GM23338 (cell line): ENCODE results near the gene SCN2A. TPM values are rescaled to one million over a fixed set of nuclear protein-coding genes. Genes with fewer than 3 reads are reported as not detected.
A peak's percentile ranks its signal among the peaks of the same experiment; 100 is the strongest.

Experiments used
- ATAC-seq: fragments of 200-7000 bp; cut with Tn5 transposase; 3 replicates; pipeline ENCODE4 v1.9.1; 2020
- DNase-seq: peaks from one replicate; pipeline ENCODE4 v3.0.0-alpha.2; 2015; ENCODE audit warnings: low spot score
- H2AFZ ChIP-seq: fragments of 200-600 bp; sonication (generic); 2 replicates; pipeline ENCODE4 v1.8.0; 2016; ENCODE audit warnings: antibody characterized with exemption, mild to moderate bottlenecking, moderate library complexity
- H3F3A ChIP-seq: fragments of 200-600 bp; sonication (generic); replicated peaks from 2 replicates; pipeline ENCODE4 v1.8.0; 2017; ENCODE audit warnings: antibody characterized with exemption, mixed run types, low read depth
- H3K27ac ChIP-seq: fragments of 200-600 bp; sonication (generic); 2 replicates; pipeline ENCODE4 v1.6.1; 2016; ENCODE audit warnings: low read depth
- H3K27me3 ChIP-seq: fragments of 200-600 bp; sonication (generic); 2 replicates; pipeline ENCODE4 v1.8.0; 2016; ENCODE audit warnings: mild to moderate bottlenecking, mixed run types, moderate library complexity; ENCODE audit not compliant: insufficient read depth
- H3K36me3 ChIP-seq: fragments of 200-600 bp; sonication (generic); 2 replicates; pipeline ENCODE4 v1.8.0; 2016; ENCODE audit warnings: mild to moderate bottlenecking; ENCODE audit not compliant: insufficient read depth
- H3K4me1 ChIP-seq: fragments of 200-600 bp; sonication (generic); 2 replicates; pipeline ENCODE4 v1.8.0; 2016; ENCODE audit warnings: mild to moderate bottlenecking, moderate library complexity; ENCODE audit not compliant: insufficient read depth
- H3K4me2 ChIP-seq: fragments of 200-600 bp; sonication (generic); 2 replicates; pipeline ENCODE4 v1.7.1; 2017; ENCODE audit warnings: mixed run types
- H3K4me3 ChIP-seq: fragments of 200-600 bp; sonication (generic); 2 replicates; pipeline ENCODE4 v1.6.1; 2016; ENCODE audit warnings: mixed run types
- H3K79me2 ChIP-seq: fragments of 200-600 bp; sonication (generic); replicated peaks from 2 replicates; pipeline ENCODE4 v1.8.0; 2017; ENCODE audit warnings: mild to moderate bottlenecking; ENCODE audit not compliant: insufficient read depth
- H3K9me2 ChIP-seq: fragments of 200-600 bp; sonication (generic); 2 replicates; pipeline ENCODE4 v1.8.0; 2017; ENCODE audit not compliant: insufficient read depth
- H4K20me1 ChIP-seq: fragments of 200-600 bp; sonication (generic); replicated peaks from 2 replicates; pipeline ENCODE4 v1.8.0; 2017; ENCODE audit warnings: mild to moderate bottlenecking; ENCODE audit not compliant: insufficient read depth
- H3K27ac Mint-ChIP-seq: 2 replicates; pipeline ENCODE4 v1.8.0; 2020; ENCODE audit warnings: inconsistent platforms, mild to moderate bottlenecking, moderate library complexity, mixed read lengths
- H3K27me3 Mint-ChIP-seq: 3 replicates; pipeline ENCODE4 v1.8.0; 2022; ENCODE audit warnings: low read depth, mild to moderate bottlenecking, moderate library complexity, mixed read lengths, inconsistent platforms; ENCODE audit not compliant: insufficient read depth, poor library complexity
- H3K36me3 Mint-ChIP-seq: 3 replicates; pipeline ENCODE4 v1.8.0; 2021; ENCODE audit warnings: low read depth, mild to moderate bottlenecking, inconsistent platforms, moderate library complexity, mixed read lengths
- H3K4me1 Mint-ChIP-seq: 3 replicates; pipeline ENCODE4 v1.8.0; 2020; ENCODE audit warnings: mild to moderate bottlenecking, inconsistent platforms, mixed read lengths
- H3K4me3 Mint-ChIP-seq: 3 replicates; pipeline ENCODE4 v1.8.0; 2021; ENCODE audit warnings: moderate library complexity, mild to moderate bottlenecking, inconsistent platforms, mixed read lengths
- H3K9me3 Mint-ChIP-seq: 3 replicates; pipeline ENCODE4 v1.8.0; 2020; ENCODE audit warnings: moderate library complexity, mild to moderate bottlenecking, inconsistent platforms, mixed read lengths
- EZH2phosphoT487 ChIP-seq: fragments of 200-600 bp; sonication (generic); IDR thresholded peaks from one replicate; pipeline ENCODE4 v1.8.1; 2018; ENCODE audit warnings: antibody characterized with exemption; ENCODE audit not compliant: unreplicated experiment
- JUNB ChIP-seq: IDR thresholded peaks from one replicate; pipeline ENCODE4 v1.6.1; 2016; ENCODE audit warnings: antibody characterized with exemption; ENCODE audit not compliant: unreplicated experiment
- NANOG ChIP-seq: IDR thresholded peaks from 2 replicates; pipeline ENCODE4 v1.6.1; 2016; ENCODE audit warnings: antibody characterized with exemption, borderline replicate concordance
- POLR2AphosphoS5 ChIP-seq: IDR thresholded peaks from 2 replicates; pipeline ENCODE4 v1.6.1; 2016; ENCODE audit warnings: antibody characterized with exemption, low read depth
- STAT1 ChIP-seq: IDR thresholded peaks from one replicate; pipeline ENCODE4 v1.6.1; 2016; ENCODE audit warnings: antibody characterized with exemption; ENCODE audit not compliant: unreplicated experiment
- ZNF114 ChIP-seq: fragments of 250-450 bp; sonication (Bioruptor Pico); IDR thresholded peaks from 2 replicates; pipeline ENCODE4 v1.5.0; 2020; ENCODE audit warnings: mild to moderate bottlenecking, moderate library complexity
- ZNF331 ChIP-seq: fragments of 250-450 bp; sonication (Bioruptor Pico); IDR thresholded peaks from 2 replicates; pipeline ENCODE4 v1.5.0; 2020; ENCODE audit warnings: low read depth, mild to moderate bottlenecking, moderate library complexity
- long read RNA-seq: library from polyadenylated mRNA; unstranded; transcript quantifications from one replicate; pipeline ENCODE4 v2.0.0, GENCODE V29; 2020; ENCODE audit not compliant: unreplicated experiment
- polyA plus RNA-seq: library from polyadenylated mRNA; unstranded; fragments of >200 nt; fragmentation: Nextera tagmentation; extraction: Ambion mirVana; gene quantifications from 2 replicates; pipeline ENCODE4 v1.2.1, GENCODE V29; 2016
- total RNA-seq: library from RNA; depleted of rRNA; stranded (reverse); fragments of >200 nt; shearing (Covaris generic); gene quantifications from 2 replicates; pipeline ENCODE4 v1.2.3, GENCODE V29; 2014; rRNA removed
- TF ChIP-seq, protein P1 (sequence below), 2 experiments: fragments of 200-600 bp in 1 of 2; sonication (generic) in 1 of 2; conservative IDR thresholded peaks; 2 replicates each; pipeline versions ENCODE4 v1.5.1 to v1.6.1; 2016 to 2017; ENCODE audit warnings: antibody characterized with exemption in 2 of 2, low read depth in 2 of 2, mild to moderate bottlenecking in 2 of 2, moderate library complexity in 1 of 2
- TF ChIP-seq, protein P2 (sequence below): IDR thresholded peaks from one replicate; pipeline ENCODE4 v1.6.1; 2018; ENCODE audit warnings: antibody characterized with exemption; ENCODE audit not compliant: unreplicated experiment
- TF ChIP-seq, protein P3 (sequence below): IDR thresholded peaks from 2 replicates; pipeline ENCODE4 v1.6.1; 2016; ENCODE audit warnings: antibody characterized with exemption

Gene SCN2A
- 0.52 and 0.82 TPM in 2 replicates for total RNA-seq
- 0.45 and 0.52 TPM in 2 replicates for polyA plus RNA-seq
- long read RNA-seq, partial matches to known transcripts, result 0 of 2 reads
- long read RNA-seq, other reads (novel, unspliced or antisense), result 2 of 2 reads

DNA sequence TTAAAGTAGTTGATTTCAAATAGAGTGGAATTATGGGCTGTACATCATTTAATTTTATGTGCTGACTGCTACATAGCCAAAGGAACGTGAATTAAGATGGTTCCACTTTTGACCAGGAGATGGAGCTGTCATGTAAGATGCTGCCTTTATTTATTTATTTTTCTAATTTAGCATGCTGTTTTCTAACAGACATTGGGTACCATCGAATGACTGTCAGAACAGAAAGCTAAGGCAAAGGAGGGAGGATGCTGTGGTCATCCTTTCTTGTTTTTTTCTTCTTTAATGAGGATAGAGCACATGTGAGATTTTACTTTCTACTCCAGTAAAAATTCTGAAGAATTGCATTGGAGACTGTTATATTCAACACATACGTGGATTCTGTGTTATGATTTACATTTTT, at the start of gene SCN2A:
Gene SCN2A, plus strand, starts transcription at position 185 of the 400 bp plus-strand sequence. CDS start 56,410 bp downstream, outside the sequence.
- Histone ChIP-seq H4K20me1 (no peaks in the 10 kb centered on the region), H3K4me1 (no peaks in the 10 kb centered on the region), H3K4me2 (no peak within 1 kb of the TSS), H3K79me2 (no peaks in the 10 kb centered on the region), H3F3A (no peaks in the 10 kb centered on the region), H3K4me3 (no peak within 1 kb of the TSS), H3K27me3 (no peaks in the 10 kb centered on the region), H3K9me2 (no peaks in the 10 kb centered on the region), H3K27ac (no peak within 1 kb of the TSS), H2AFZ (no peak within 1 kb of the TSS), H3K36me3 (no peaks in the 10 kb centered on the region)
- Mint-ChIP-seq H3K9me3 (no peaks in the 10 kb centered on the region), H3K4me1 (no peaks in the 10 kb centered on the region), H3K27ac (no peak within 1 kb of the TSS), H3K36me3 (no peaks in the 10 kb centered on the region), H3K4me3 (no peak within 1 kb of the TSS), H3K27me3 (no peaks in the 10 kb centered on the region)
- TF ChIP-seq, protein P1, sequence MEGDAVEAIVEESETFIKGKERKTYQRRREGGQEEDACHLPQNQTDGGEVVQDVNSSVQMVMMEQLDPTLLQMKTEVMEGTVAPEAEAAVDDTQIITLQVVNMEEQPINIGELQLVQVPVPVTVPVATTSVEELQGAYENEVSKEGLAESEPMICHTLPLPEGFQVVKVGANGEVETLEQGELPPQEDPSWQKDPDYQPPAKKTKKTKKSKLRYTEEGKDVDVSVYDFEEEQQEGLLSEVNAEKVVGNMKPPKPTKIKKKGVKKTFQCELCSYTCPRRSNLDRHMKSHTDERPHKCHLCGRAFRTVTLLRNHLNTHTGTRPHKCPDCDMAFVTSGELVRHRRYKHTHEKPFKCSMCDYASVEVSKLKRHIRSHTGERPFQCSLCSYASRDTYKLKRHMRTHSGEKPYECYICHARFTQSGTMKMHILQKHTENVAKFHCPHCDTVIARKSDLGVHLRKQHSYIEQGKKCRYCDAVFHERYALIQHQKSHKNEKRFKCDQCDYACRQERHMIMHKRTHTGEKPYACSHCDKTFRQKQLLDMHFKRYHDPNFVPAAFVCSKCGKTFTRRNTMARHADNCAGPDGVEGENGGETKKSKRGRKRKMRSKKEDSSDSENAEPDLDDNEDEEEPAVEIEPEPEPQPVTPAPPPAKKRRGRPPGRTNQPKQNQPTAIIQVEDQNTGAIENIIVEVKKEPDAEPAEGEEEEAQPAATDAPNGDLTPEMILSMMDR (conservative IDR thresholded peaks at IDR 0.05; ENCODE audit: low read depth in 2 of 2), result peak; percentile 74 to 83
- TF ChIP-seq EZH2phosphoT487, result no peak
- TF ChIP-seq STAT1, result no peak
- no peak for TF ChIP-seq ZNF331
- TF ChIP-seq, protein P2, sequence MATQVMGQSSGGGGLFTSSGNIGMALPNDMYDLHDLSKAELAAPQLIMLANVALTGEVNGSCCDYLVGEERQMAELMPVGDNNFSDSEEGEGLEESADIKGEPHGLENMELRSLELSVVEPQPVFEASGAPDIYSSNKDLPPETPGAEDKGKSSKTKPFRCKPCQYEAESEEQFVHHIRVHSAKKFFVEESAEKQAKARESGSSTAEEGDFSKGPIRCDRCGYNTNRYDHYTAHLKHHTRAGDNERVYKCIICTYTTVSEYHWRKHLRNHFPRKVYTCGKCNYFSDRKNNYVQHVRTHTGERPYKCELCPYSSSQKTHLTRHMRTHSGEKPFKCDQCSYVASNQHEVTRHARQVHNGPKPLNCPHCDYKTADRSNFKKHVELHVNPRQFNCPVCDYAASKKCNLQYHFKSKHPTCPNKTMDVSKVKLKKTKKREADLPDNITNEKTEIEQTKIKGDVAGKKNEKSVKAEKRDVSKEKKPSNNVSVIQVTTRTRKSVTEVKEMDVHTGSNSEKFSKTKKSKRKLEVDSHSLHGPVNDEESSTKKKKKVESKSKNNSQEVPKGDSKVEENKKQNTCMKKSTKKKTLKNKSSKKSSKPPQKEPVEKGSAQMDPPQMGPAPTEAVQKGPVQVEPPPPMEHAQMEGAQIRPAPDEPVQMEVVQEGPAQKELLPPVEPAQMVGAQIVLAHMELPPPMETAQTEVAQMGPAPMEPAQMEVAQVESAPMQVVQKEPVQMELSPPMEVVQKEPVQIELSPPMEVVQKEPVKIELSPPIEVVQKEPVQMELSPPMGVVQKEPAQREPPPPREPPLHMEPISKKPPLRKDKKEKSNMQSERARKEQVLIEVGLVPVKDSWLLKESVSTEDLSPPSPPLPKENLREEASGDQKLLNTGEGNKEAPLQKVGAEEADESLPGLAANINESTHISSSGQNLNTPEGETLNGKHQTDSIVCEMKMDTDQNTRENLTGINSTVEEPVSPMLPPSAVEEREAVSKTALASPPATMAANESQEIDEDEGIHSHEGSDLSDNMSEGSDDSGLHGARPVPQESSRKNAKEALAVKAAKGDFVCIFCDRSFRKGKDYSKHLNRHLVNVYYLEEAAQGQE, result peak; percentile 45
- DNase-seq, result peak; percentile 73
- ATAC-seq, result peak; percentile 47; the same call in 2 of the 3 replicates

DNA sequence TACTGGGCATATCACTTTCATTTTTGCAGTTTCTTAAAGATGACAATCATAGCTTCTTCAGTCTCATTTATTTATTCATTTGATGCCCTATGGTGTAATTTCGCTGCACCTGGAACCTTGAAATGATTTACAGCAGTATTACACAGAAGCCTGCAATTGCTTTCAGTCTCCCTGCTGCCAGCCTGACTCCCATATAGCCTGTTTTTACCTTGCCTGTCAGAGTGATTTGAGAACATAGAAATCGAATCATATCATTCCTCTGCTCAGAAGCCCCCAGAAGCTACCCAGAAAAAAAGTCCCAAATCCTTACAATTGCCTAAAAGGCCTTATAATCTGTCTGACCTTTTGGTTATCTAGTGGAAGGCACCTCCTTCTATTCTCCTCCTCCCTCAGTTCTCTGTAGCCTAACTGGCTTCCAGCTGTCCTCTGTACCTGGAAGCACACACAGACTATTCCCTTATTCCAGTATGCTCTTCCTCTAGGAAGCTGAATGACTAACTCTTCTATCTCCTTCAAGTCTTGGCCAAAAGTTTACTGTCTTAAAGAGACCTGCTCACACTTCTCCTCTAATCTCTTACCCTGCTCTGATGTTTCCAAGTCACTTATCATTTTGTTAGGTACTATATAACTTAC, 48.0 kb upstream of the SCN2A start:
- Histone ChIP-seq H3K4me1 (peaks cover 4% of the 10 kb centered on the region; the same call in 1 of the 2 replicates), H3K4me2 (no peak overlapping the region), H3K9me2 (no peaks in the 10 kb centered on the region; the same call in 1 of the 2 replicates), H2AFZ (no peak overlapping the region), H3F3A (no peaks in the 10 kb centered on the region), H3K27me3 (no peaks in the 10 kb centered on the region), H3K27ac (no peak overlapping the region), H3K4me3 (no peak overlapping the region), H4K20me1 (no peaks in the 10 kb centered on the region), H3K36me3 (no peaks in the 10 kb centered on the region), H3K79me2 (no peaks in the 10 kb centered on the region)
- peak; percentile 48; the same call in 2 of the 3 replicates for ATAC-seq
- H3K27ac Mint-ChIP-seq, result no peak overlapping the region
- H3K4me3 Mint-ChIP-seq, result no peak overlapping the region
- H3K27me3 Mint-ChIP-seq, result no peaks in the 10 kb centered on the region
- H3K4me1 Mint-ChIP-seq, result peaks cover 9% of the 10 kb centered on the region; the same call in 2 of the 3 replicates
- no peaks in the 10 kb centered on the region for H3K36me3 Mint-ChIP-seq
- no peaks in the 10 kb centered on the region for H3K9me3 Mint-ChIP-seq
- no peak for DNase-seq
- TF ChIP-seq POLR2AphosphoS5 (no peak), ZNF331 (no peak), NANOG (no peak), JUNB (no peak), ZNF114 (CRISPR knock-in tag) (no peak), EZH2phosphoT487 (no peak)
- TF ChIP-seq, protein P1 (conservative IDR thresholded peaks at IDR 0.05; ENCODE audit: low read depth in 2 of 2), result no peak
- TF ChIP-seq, protein P3, sequence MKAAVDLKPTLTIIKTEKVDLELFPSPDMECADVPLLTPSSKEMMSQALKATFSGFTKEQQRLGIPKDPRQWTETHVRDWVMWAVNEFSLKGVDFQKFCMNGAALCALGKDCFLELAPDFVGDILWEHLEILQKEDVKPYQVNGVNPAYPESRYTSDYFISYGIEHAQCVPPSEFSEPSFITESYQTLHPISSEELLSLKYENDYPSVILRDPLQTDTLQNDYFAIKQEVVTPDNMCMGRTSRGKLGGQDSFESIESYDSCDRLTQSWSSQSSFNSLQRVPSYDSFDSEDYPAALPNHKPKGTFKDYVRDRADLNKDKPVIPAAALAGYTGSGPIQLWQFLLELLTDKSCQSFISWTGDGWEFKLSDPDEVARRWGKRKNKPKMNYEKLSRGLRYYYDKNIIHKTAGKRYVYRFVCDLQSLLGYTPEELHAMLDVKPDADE, result no peak
